HG03378 (cell line): Measurements from ENCODE around the gene SMIM33.
A peak's percentile ranks its signal among the peaks of the same experiment; 100 is the strongest.
"Not testable (repeated sequence)": the region's sequence is repeated elsewhere in the genome, so short reads cannot be mapped to it uniquely, and the experiment has no call there.

Experiments
- ATAC-seq: cut with Tn5 transposase; IDR thresholded peaks from one replicate; pipeline ENCODE4 v1.9.1; 2021; ENCODE audit warnings: mild to moderate bottlenecking, moderate library complexity; ENCODE audit not compliant: unreplicated experiment

The SMIM33 gene

DNA sequence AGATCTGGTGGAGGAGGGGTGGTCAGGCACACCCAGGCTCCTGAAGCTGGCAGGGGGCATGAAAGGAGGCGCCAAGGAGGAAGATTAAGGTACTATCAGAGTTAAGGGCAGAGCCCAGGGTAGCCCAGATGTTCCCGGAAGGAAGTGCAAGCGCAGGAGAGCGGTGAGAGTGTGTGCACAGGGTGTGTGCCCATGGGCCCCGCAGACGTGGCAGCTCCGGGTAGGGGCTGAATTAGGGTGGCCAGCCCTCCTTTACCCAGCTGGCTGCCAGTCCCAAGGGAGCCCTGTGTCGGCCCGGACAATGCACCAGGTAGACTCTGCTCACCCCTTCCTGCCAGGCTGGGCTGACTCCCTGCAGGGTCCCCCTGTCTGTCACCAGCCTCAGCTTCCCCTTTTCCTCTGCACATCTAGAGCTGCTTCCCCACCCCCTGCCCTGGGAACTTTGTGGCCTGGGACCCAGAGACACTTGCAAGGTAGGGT is at the start of gene SMIM33:
TSS of gene SMIM33 (plus strand) at position 184 of the 480 bp plus-strand sequence. CDS start at position 302, 118 bp downstream.
- no peak for ATAC-seq

- ATAC-seq, result peak; percentile 75
Measured at GRCh38 chr5:139422307-139422893, 48.4 kb upstream of the SMIM33 start.

- ATAC-seq, result no peak
Measured at GRCh38 chr5:139425497-139425896, 45.3 kb upstream of the SMIM33 start.

GRCh38 chr5:139426203-139426885 is 44.5 kb upstream of the SMIM33 start:
- no peak for ATAC-seq

DNA sequence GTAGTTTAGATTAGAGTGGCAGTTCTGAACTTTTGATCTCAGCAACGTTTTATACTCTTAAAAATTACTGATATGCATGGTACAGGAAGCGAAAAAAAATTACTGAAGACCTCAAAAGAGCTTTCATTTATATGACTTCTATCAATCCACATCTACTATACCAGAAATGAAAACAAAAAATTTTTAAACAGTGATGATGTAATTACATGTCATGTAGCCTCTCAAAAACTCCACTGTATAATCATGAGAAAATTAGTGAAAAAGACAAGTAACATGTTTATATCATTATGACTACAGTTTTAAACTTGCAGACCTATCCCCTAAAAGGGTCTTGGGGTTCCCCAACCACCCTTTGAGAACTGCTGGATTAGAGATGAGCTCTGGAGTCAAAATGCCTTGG is 40.8 kb upstream of the SMIM33 start:
- no peak for ATAC-seq

- no peak for ATAC-seq
Measured at GRCh38 chr5:139431706-139432105, 39.1 kb upstream of the SMIM33 start.

GRCh38 chr5:139435676-139436075 is 35.1 kb upstream of the SMIM33 start:
- ATAC-seq, result no peak

- no peak for ATAC-seq
Measured at GRCh38 chr5:139438707-139439012, 32.1 kb upstream of the SMIM33 start.

DNA sequence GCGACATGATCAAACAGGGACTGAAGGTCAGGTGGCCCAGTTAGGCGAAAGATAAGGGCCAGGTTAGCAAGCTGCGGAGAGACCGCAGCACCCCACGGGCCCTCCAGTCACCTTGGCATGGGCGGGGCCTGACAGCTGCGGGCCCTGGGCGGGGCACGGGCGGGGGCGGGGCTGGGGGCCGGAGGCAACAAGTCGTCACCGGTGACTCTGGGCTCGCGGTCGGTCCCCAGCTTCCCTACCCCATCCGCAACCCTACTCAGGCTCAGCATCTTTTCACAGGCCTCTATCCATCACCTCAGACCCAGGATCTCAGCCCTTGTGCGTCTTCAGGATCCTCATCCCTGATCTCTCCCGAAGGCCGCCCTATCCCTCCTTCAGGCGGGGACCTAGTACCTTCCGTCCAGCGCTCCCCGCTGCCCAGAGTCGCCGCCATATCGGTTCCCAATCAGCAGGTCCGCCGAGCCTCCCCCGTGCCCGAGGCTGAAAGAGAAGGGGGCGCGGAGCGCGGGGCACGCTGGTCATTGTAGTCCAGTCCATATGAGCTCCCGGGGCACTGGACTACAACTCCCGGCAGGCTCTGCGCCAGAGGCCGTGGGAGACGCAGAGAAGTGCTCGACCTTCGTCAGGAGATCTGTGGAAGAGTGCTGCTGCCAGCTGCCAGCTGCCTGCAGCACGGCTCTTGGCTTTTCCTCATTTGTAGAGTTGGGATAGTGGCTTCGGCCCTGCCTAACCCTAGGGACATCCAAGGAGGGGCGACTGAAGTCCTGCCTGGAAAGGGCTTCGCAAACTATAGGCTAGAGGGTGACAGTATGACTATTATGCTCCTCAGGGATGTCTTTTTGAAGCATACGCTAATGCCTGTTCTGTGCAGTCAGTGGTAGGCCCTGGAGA is 31.5 kb upstream of the SMIM33 start, which contains the start of gene DNAJC18:
TSS of gene DNAJC18 (minus strand) at position 513 of the 891 bp plus-strand sequence. CDS start at position 433, 80 bp downstream.
- ATAC-seq, result peak; percentile 76

GRCh38 chr5:139440416-139440815 is 30.4 kb upstream of the SMIM33 start:
- ATAC-seq, result not testable (repeated sequence)

GRCh38 chr5:139443831-139444453 is 26.9 kb upstream of the SMIM33 start:
- no peak for ATAC-seq

DNA sequence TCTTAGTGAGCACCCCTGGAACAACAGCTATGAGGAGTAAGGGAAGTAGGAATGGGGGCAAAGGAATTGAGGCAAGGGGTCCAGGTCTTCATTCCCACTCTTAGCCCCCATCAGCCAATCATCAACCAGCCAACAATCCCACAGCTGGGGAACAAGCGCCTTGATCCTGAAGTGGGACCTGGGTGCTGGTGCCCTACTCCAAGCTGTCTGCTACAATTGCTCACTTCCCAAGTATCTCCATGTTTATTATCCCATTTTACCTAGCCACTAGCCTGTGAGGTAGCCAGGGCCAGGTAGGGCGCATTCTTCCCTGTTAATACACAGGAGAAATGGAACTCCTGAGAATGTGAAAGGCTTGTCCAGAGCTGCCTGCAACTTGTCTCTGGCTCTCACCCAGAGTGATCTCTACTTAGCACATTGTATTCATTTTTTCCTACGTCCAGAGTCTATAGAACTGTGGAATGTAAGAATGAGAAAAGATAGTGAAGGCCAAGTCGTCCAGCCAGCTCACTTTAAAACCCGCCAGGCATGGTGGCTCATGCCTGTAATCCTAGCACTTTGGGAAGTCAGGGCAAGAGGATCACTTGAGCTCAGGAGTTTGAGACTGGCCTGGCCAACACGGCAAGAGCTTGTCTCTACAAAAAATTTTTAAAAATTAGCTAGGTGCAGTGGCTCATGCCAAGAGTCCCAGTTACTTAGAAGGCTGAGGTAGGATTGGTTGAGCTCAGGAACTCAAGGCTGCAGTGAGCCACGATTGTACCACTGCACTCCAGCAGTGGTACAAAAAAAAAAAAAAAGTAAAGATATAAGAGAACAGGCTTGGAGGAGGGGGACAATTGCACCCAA is 25.3 kb upstream of the SMIM33 start:
- ATAC-seq, result no peak

DNA sequence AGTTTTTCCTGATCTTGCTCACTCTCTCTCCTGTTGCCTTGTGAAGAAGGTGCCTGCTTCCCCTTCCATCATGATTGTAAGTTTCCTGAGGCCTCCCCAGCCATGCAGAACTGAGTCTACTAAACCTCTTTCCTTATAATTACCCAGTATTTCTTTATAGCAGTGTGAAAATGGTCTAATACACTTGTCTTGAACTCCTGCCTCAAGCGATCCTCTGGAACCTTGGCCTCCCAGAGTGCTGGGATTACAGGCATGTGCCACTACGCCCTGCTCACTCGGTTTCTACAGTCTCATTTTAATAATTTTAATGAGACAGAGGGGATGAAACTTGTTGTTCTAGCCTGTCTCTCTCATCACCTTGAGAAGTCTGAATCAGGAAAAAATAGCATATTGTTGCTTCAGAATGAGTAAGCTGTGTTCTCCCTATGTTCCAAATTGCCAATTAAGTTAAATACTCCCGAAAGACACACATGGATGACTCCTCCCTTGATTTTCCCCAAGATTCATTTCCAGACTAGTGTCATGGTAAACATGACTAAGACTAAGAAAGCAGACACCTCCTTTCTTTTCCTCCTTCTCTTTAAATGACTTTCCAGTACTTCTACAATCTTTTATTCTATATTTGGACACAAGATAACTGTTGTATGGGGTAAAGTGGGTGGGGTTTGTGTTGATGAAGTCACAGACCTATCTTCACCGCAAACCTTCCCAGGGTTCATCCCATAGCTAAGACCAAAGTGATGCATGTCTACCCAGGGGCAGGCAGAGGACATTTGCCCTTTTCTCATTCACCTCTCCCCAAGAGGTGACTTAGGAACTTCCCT is 23.6 kb upstream of the SMIM33 start:
- no peak for ATAC-seq

DNA sequence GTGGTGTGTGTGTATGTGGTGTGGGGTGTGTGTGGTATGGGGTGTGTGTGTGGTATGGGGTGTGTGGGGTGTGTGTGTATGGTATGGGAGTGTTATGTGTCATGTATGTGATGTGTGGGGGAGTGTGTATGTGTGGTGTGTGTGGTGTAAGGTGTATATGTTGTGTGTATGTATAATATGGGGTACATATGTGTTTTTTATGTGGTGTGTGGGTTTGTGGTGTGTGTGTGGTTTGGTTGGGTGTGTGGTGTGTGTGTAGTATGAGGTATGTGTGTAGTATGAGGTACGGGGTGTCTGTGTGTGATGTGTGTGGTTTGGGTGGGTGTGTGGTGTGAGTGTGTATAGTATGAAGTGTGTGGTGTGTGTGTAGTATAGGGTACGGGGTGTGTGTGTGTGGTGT is 19.6 kb upstream of the SMIM33 start:
- ATAC-seq, result no peak

DNA sequence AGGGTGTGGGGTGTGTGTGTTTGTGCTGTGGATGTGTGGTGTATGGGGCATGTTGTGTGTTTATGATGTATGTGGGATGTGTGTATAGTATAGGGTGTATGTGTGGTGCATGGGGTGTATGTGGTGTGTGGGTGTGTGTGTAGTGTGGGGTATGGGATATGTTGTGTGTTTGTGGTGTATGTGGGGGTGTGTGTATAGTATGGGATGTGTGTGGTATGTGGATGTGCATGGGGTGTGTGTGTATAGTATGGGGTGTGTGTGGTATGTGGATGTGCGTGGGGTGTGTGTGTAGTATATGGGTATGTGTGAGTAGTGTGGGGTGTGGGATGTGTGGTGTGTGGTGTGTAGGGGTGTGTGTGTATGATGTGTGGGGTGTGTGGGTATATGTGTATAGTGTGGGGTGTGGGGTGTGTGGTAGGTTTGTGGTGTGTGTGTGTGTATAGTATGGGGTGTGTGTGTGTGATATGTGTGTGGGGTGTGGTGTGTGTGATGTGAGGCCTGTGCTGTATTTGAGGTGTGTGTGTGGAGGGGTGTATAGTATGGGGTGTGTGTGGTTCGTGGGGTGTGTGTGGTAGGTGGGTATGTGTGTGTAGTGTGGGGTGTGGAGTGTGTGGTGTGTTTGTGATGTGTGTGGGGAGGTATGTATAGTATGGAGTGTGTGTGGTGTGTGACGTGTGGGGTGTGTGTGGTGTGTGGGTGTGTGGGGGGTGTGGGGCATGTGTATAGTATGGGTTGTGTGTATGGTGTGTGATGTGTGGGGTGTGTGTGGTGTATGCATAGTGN is 18.7 kb upstream of the SMIM33 start:
- no peak for ATAC-seq

GRCh38 chr5:139453683-139454567 is 16.9 kb upstream of the SMIM33 start:
- ATAC-seq, result no peak

GRCh38 chr5:139454568-139455290 is 16.1 kb upstream of the SMIM33 start:
- no peak for ATAC-seq
